Astrocyte (in vitro differentiated cells and primary cell): ENCODE measurements around the gene CYP3A4. TPM values are rescaled to one million over a fixed set of nuclear protein-coding genes. Genes with fewer than 3 reads are reported as not detected.
"Not testable (repeated sequence)": the region's sequence is repeated elsewhere in the genome, so short reads cannot be mapped to it uniquely, and the experiment has no call there.

Source experiments
- DNase-seq: peaks from one replicate; pipeline ENCODE4 v3.0.0-alpha.2; 2010; ENCODE audit warnings: low read depth
- FAIRE-seq: peaks from 2 replicates; lab custom pipeline; 2011; peaks lifted over from hg19 to GRCh38; lab: Jason Lieb, UNC
- H2AFZ ChIP-seq: 2 replicates; pipeline ENCODE4 v1.6.0; 2012; ENCODE audit warnings: low read depth, low read length, inconsistent platforms
- H3K27ac ChIP-seq: 2 replicates; pipeline ENCODE4 v1.5.1; 2011; ENCODE audit warnings: low read depth, low read length, inconsistent platforms
- H3K27me3 ChIP-seq: 2 replicates; pipeline ENCODE4 v1.6.0; 2011; ENCODE audit warnings: low read length, inconsistent platforms; ENCODE audit not compliant: insufficient read depth
- H3K36me3 ChIP-seq: 2 replicates; pipeline ENCODE4 v1.5.1; 2011; ENCODE audit warnings: low read length, inconsistent platforms; ENCODE audit not compliant: insufficient read depth
- H3K4me1 ChIP-seq: 2 replicates; pipeline ENCODE4 v1.5.1; 2011; ENCODE audit warnings: low read length, inconsistent platforms; ENCODE audit not compliant: insufficient read depth
- H3K4me2 ChIP-seq: 2 replicates; pipeline ENCODE4 v1.6.0; 2012; ENCODE audit warnings: low read length, inconsistent platforms
- H3K4me3 ChIP-seq: 2 replicates; pipeline ENCODE4 v1.5.1; 2011; ENCODE audit warnings: low read depth, mild to moderate bottlenecking, low read length, inconsistent platforms; ENCODE audit not compliant: insufficient read depth
- H3K79me2 ChIP-seq: 2 replicates; pipeline ENCODE4 v1.6.0; 2012; ENCODE audit warnings: mild to moderate bottlenecking, low read length, inconsistent platforms; ENCODE audit not compliant: insufficient read depth
- H3K9ac ChIP-seq: 2 replicates; pipeline ENCODE4 v1.6.0; 2012; ENCODE audit warnings: mild to moderate bottlenecking, low read length, inconsistent platforms
- H3K9me3 ChIP-seq: 2 replicates; pipeline ENCODE4 v1.5.1; 2012; ENCODE audit warnings: low read depth, mild to moderate bottlenecking, low read length, inconsistent platforms; ENCODE audit not compliant: insufficient read depth
- H4K20me1 ChIP-seq: 2 replicates; pipeline ENCODE4 v1.6.0; 2012; ENCODE audit warnings: low read length, inconsistent platforms; ENCODE audit not compliant: insufficient read depth
- H3K27ac Mint-ChIP-seq: one replicate; pipeline ENCODE4 v1.8.0; 2021; ENCODE audit warnings: mild to moderate bottlenecking, mixed read lengths; ENCODE audit not compliant: unreplicated experiment
- H3K27me3 Mint-ChIP-seq: one replicate; pipeline ENCODE4 v1.8.0; 2021; ENCODE audit warnings: low read depth, mixed read lengths; ENCODE audit not compliant: unreplicated experiment
- H3K36me3 Mint-ChIP-seq: one replicate; pipeline ENCODE4 v1.8.0; 2021; ENCODE audit warnings: low read depth, mixed read lengths; ENCODE audit not compliant: unreplicated experiment
- H3K4me1 Mint-ChIP-seq: one replicate; pipeline ENCODE4 v1.8.0; 2021; ENCODE audit warnings: low read depth, mixed read lengths; ENCODE audit not compliant: unreplicated experiment
- H3K4me3 Mint-ChIP-seq: one replicate; pipeline ENCODE4 v1.8.0; 2021; ENCODE audit warnings: mild to moderate bottlenecking, moderate library complexity, mixed read lengths; ENCODE audit not compliant: unreplicated experiment
- H3K9me3 Mint-ChIP-seq: one replicate; pipeline ENCODE4 v1.8.0; 2021; ENCODE audit warnings: mild to moderate bottlenecking, mixed read lengths; ENCODE audit not compliant: unreplicated experiment
- CTCF ChIP-seq: IDR thresholded peaks from 2 replicates; pipeline ENCODE4 v1.5.1; 2011; ENCODE audit warnings: low read depth, mild to moderate bottlenecking, inconsistent platforms, low read length, moderate library complexity; ENCODE audit not compliant: insufficient read depth
- EZH2 ChIP-seq: IDR thresholded peaks from 2 replicates; pipeline ENCODE4 v1.6.1; 2012; ENCODE audit warnings: mild to moderate bottlenecking, low read length, inconsistent platforms; ENCODE audit not compliant: insufficient read depth
- total RNA-seq: library from RNA; stranded (reverse); gene quantifications from 2 replicates; pipeline ENCODE4 v1.2.1, GENCODE V29; 2021

CYP3A4 gene
- total RNA-seq, 1 donor from 2014 or later = not detected

GRCh38 chr7:99808766-99809165 is 24.8 kb upstream of the CYP3A4 start:
- H3K4me2 ChIP-seq = no peak overlapping the region
- no peaks in the 10 kb centered on the region for H3K4me1 ChIP-seq
- no peaks in the 10 kb centered on the region for H4K20me1 ChIP-seq
- DNase-seq (no peak), FAIRE-seq (no peak)
- no peak overlapping the region for H3K4me3 ChIP-seq
- no peaks in the 10 kb centered on the region for H3K36me3 ChIP-seq
- H3K4me1 Mint-ChIP-seq = no peaks in the 10 kb centered on the region
- peaks cover 11% of the 10 kb centered on the region for H3K9me3 Mint-ChIP-seq
- no peak for TF ChIP-seq EZH2
- no peak for TF ChIP-seq CTCF
- no peaks in the 10 kb centered on the region for H3K27me3 ChIP-seq
- H3K79me2 ChIP-seq = no peaks in the 10 kb centered on the region
- no peak overlapping the region for H3K27ac Mint-ChIP-seq
- H3K9ac ChIP-seq = no peak overlapping the region
- H3K27me3 Mint-ChIP-seq = no peaks in the 10 kb centered on the region
- H3K4me3 Mint-ChIP-seq = no peak overlapping the region
- no peaks in the 10 kb centered on the region for H3K9me3 ChIP-seq
- no peak overlapping the region for H2AFZ ChIP-seq
- H3K36me3 Mint-ChIP-seq = no peaks in the 10 kb centered on the region
- no peak overlapping the region for H3K27ac ChIP-seq

DNA sequence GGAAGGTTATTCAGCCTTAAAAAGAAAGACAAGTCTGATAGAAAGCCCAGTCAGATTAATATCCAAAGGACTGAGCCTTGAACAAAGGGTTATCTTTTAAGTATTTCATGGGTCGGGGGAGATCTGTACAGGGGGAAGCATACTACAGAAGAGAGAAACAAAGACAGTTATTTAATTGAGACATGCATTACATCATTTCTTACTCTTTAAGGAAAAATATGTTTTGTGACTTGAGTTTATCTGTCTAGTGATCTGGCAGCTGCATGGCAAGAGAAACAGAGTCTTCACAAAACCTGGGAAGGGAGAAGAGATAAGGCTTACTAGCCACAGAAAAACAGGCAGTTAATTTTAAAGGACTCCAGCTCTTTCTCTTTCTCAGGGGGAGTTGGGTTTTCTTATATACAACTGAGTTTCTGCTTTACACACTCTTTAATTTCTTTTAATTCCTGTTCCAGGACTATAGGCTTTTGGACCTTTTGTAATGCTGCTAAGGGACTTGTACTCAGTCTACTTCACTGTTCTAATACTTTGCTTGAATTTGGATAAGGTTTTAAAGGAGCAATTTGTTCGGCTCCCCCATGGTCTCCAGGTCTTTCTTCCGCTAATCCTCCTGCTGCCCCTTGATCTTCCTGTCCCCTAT is 23.0 kb upstream of the CYP3A4 start:
- Histone ChIP-seq H3K4me3 (no peak overlapping the region), H3K4me2 (no peak overlapping the region), H3K4me1 (no peaks in the 10 kb centered on the region), H4K20me1 (no peaks in the 10 kb centered on the region), H3K27me3 (no peaks in the 10 kb centered on the region), H2AFZ (no peak overlapping the region), H3K79me2 (no peaks in the 10 kb centered on the region), H3K27ac (no peak overlapping the region), H3K9me3 (no peaks in the 10 kb centered on the region), H3K36me3 (no peaks in the 10 kb centered on the region), H3K9ac (no peak overlapping the region)
- Mint-ChIP-seq H3K27ac (no peak overlapping the region), H3K4me3 (no peak overlapping the region), H3K27me3 (no peaks in the 10 kb centered on the region), H3K36me3 (no peaks in the 10 kb centered on the region), H3K9me3 (peaks cover 14% of the 10 kb centered on the region), H3K4me1 (no peaks in the 10 kb centered on the region)
- FAIRE-seq (no peak), DNase-seq (no peak)
- TF ChIP-seq CTCF (no peak), EZH2 (no peak)

GRCh38 chr7:99805641-99806040 is 21.7 kb upstream of the CYP3A4 start:
- Histone ChIP-seq H3K4me1 (no peaks in the 10 kb centered on the region), H3K36me3 (no peaks in the 10 kb centered on the region), H3K27me3 (no peaks in the 10 kb centered on the region), H3K27ac (no peak overlapping the region), H3K9ac (no peak overlapping the region), H4K20me1 (no peaks in the 10 kb centered on the region), H3K4me3 (no peak overlapping the region), H2AFZ (no peak overlapping the region), H3K9me3 (no peaks in the 10 kb centered on the region), H3K79me2 (no peaks in the 10 kb centered on the region), H3K4me2 (no peak overlapping the region)
- FAIRE-seq = no peak
- Mint-ChIP-seq H3K36me3 (no peaks in the 10 kb centered on the region), H3K27me3 (peaks cover 4% of the 10 kb centered on the region), H3K4me3 (no peak overlapping the region), H3K27ac (no peak overlapping the region), H3K4me1 (no peaks in the 10 kb centered on the region), H3K9me3 (peaks cover 18% of the 10 kb centered on the region)
- no peak for DNase-seq
- TF ChIP-seq EZH2 (no peak), CTCF (no peak)

DNA sequence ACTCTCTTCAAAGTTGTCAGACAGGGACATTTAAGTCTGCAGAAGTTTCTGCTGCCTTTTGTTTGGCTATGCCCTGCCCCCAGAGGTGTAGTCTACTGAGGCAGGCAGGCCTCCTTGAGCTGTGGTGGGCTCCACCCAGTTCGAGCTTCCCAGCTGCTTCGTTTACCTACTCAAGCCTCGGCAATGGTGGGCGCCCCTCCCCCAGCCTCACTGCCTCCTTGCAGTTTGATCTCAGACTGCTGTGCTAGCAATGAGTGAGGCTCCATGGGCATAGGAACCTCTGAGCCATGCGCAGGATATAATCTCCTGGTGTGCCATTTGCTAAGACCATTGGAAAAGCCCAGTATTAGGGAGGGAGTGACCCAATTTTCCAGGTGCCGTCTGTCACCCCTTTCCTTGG is 19.1 kb upstream of the CYP3A4 start:
- H3K9me3 ChIP-seq, H3K36me3 Mint-ChIP-seq, H3K4me3 ChIP-seq, H3K27ac ChIP-seq, H3K4me1 ChIP-seq, H3K27me3 ChIP-seq, DNase-seq, H3K4me2 ChIP-seq, H2AFZ ChIP-seq, FAIRE-seq, H3K4me1 Mint-ChIP-seq, H3K79me2 ChIP-seq, H3K36me3 ChIP-seq, H3K9ac ChIP-seq, H3K27ac Mint-ChIP-seq, H4K20me1 ChIP-seq, H3K4me3 Mint-ChIP-seq: not testable (repeated sequence)
- Mint-ChIP-seq H3K27me3 (peaks cover 11% of the 10 kb centered on the region), H3K9me3 (peaks cover 16% of the 10 kb centered on the region)
